ENCODE results near the gene UAP1L1.

DNA sequence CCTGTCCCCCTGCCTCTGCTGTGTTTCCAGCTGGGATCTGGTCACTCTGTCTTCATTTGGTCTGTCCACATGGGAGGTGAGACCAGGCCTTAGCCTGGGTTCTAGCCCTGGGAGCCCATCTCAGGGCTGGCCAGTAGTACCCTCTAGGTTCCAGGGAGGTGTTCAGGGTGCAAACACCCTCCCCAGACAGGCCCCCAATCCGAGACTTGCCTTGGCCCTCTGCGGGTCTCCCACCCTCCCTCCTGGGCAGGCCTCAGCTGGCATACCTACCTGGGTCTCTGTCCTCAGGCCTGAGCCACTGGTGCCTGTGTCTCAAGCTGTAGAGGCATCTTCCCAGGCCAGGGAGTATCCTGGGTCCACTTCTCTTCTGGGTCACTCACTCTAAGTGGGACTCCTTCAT is 6.0 kb upstream of the UAP1L1 start:
- TF ChIP-seq POLR2A (IDR thresholded peaks at IDR 0.05) (no peak), EP300 (IDR thresholded peaks at IDR 0.05) (no peak)
- TF ChIP-seq, protein P1, sequence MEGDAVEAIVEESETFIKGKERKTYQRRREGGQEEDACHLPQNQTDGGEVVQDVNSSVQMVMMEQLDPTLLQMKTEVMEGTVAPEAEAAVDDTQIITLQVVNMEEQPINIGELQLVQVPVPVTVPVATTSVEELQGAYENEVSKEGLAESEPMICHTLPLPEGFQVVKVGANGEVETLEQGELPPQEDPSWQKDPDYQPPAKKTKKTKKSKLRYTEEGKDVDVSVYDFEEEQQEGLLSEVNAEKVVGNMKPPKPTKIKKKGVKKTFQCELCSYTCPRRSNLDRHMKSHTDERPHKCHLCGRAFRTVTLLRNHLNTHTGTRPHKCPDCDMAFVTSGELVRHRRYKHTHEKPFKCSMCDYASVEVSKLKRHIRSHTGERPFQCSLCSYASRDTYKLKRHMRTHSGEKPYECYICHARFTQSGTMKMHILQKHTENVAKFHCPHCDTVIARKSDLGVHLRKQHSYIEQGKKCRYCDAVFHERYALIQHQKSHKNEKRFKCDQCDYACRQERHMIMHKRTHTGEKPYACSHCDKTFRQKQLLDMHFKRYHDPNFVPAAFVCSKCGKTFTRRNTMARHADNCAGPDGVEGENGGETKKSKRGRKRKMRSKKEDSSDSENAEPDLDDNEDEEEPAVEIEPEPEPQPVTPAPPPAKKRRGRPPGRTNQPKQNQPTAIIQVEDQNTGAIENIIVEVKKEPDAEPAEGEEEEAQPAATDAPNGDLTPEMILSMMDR (IDR thresholded peaks at IDR 0.05) = no peak

Measured in tibial nerve (tissue), 4 donors.